Kidney tubule cell (primary cell): ENCODE results near the gene SPHK1.

Source experiments
- DNase-seq: peaks from one replicate; pipeline ENCODE4 v3.0.0-alpha.2; 2018; ENCODE audit warnings: low spot score

SPHK1 gene

GRCh38 chr17:76384987-76385891 is 830 bp downstream of the SPHK1 start:
- peak; percentile 76 for DNase-seq

DNA sequence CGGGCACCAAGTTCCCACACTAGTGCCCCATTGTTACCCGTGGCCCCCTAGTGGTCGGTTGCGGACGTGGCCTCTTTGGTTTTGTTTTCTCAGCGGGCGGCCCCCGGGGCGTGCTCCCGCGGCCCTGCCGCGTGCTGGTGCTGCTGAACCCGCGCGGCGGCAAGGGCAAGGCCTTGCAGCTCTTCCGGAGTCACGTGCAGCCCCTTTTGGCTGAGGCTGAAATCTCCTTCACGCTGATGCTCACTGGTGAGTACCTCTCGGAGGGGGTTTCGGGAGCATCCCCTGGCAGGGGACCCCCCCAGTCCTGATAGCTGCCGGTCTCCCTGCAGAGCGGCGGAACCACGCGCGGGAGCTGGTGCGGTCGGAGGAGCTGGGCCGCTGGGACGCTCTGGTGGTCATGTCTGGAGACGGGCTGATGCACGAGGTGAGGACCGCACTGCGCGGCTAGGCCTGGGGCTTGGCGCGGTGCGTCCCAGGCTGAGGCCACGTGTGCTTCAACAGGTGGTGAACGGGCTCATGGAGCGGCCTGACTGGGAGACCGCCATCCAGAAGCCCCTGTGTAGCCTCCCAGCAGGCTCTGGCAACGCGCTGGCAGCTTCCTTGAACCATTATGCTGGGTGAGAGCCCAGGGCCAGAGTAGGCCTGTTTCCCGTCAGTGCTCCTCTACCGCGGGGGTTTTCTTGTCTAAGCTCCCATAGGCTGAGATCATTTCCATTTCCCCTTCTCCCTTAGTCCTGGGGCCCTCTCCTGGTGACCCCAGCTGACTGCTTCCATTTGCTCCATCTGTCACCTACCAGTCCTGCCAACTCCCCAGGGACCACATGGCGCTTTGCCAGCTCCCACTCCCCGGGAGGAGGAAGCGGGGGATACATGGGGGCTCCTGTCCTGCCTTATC is 1.7 kb downstream of the SPHK1 start:
- DNase-seq, result peak; percentile 82

GRCh38 chr17:76386966-76387765 is 2.8 kb downstream of the SPHK1 start:
- no peak for DNase-seq

GRCh38 chr17:76388966-76389888 is 4.8 kb downstream of the SPHK1 start:
- DNase-seq, result no peak

- no peak for DNase-seq
Observed at GRCh38 chr17:76390003-76390421, 5.6 kb downstream of the SPHK1 start.

GRCh38 chr17:76391200-76391715 is 6.8 kb downstream of the SPHK1 start:
- no peak for DNase-seq

DNA sequence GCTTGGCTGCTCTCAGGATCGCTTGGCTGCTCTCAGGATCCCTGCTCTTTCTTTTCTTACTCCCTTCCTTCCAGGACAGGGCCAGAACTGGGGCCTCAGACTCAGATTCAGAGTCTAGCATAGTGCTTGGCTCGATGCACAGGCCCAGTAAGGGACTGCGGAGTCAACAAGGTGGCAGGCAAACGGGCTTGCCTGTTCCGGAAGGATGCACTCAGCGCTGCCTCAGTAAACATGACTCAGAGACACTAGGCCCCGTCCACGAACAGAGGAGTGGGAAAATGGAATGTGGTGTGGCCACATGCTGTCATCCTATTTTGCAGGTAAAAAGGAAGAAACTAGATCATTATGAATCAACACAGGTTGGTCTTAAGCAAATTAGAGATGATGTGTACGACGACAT is 9.8 kb downstream of the SPHK1 start:
- peak; percentile 98 for DNase-seq

DNA sequence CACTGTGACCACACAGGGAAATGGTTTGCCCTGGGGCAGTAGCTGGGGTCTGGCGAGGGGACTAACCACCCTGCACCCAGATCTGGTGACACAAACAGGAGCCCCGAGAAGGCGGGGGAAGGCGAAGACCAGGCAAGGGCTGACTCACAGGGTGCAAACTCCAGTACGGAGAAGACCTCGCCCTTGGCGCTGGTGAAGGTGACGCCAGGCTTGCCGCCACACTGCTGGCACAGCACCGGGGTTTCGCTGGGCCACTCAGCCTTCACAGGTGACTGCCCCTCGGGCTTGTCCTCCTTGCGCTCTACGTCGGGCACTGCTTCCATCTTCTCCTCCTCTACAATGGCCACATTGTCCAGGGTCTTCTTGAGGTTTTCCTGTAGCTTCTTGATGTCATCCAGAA is 11.6 kb downstream of the SPHK1 start:
- DNase-seq, result no peak

GRCh38 chr17:76397184-76397583 is 12.8 kb downstream of the SPHK1 start:
- no peak for DNase-seq

GRCh38 chr17:76397687-76398522 is 13.5 kb downstream of the SPHK1 start:
- peak; percentile 88 for DNase-seq

- peak; percentile 93 for DNase-seq
Observed at GRCh38 chr17:76398523-76399174, 14.2 kb downstream of the SPHK1 start.

DNA sequence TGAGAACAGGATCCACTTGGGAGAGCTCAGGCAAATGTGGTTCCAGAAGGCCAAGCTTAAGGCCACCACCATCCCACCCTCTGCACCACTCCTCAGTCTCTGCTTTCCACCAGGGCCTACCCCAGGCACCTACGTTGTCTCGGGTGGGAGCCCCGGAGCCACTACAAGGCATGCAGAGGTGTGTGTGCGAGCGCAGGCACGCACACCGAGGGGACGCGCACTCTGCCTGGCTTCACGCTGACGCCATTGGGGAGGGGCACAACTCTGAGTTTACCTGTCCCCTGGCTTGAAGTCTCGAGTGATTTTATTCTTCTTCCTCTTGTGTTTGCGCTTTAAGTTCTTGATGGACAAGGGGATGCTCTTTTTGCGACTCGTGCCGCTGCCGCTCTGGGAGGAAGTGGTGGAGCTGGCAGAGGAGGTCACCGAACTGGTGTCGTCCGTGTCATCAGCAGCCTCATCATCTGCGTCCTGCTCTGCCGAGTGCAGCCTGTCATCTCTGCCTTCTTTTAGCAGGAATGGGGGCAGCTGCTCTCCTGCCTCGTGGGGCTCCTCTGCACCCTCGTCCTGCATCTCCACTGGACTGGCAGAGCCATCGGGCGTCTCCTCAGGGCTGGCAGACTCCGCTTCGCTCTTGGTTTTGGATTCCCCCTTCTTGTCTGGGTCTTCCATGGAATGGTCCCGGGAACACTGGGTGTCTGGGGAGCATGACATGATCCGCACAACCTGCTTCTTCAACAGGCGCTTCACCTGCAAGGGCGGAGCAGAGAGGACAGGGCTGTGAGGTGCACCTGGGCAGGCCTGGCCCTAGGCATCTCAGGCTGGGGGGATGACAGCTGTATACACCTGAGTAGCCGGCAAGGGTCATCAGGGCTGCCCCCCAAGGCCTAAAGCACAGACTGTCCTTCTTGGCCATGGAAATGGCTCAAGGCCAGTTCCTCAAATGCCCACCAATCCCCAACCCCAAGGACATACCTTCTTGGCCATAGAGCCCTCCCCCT is 15.1 kb downstream of the SPHK1 start:
- no peak for DNase-seq

- no peak for DNase-seq
Observed at GRCh38 chr17:76402711-76403110, 18.3 kb downstream of the SPHK1 start.

- no peak for DNase-seq
Observed at GRCh38 chr17:76404256-76404655, 19.8 kb downstream of the SPHK1 start.

GRCh38 chr17:76404976-76405563 is 20.7 kb downstream of the SPHK1 start:
- no peak for DNase-seq

- DNase-seq, result no peak
Observed at GRCh38 chr17:76405607-76405966, 21.2 kb downstream of the SPHK1 start.

DNA sequence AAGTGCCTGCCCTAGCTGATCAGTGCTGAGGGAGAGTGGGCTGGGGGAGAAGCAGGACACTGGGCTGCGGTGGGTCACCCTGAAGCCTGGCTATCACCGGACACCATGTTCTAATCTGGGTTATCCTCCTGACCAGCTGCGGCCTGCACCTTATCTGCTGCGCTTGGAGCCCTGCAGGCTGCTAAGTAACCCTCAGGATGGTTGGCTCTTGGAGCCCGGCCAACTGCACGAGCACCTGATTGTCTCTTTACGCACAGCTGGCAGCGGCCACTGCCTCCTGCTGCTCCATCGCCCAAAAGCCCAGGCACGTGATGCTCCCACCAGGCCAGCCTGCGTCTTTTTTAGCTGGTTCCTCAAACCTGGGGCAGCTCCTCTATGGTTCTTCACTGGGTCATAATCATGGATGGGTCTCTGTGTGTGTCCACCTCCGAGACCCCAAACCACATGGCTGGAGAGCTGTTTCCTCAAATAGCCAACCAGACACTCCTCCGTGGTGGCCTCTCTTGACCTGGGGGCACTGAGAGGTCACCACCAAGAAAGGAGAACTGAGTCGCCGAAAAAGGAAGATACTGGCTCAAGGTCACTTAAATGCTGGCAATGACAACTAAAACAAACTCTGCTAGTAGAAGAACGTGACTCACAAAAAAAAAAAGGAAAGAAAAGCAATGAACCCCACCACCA is 21.7 kb downstream of the SPHK1 start:
- DNase-seq, result no peak
